Endothelial cell (in vitro differentiated cells): ENCODE results near the gene NEGR1. TPM values are rescaled to one million over a fixed set of nuclear protein-coding genes. Genes with fewer than 3 reads are reported as not detected.

Experiments used
- DNase-seq: peaks from one replicate; pipeline ENCODE4 v3.0.0; 2021; ENCODE audit warnings: low spot score
- H3K27ac Mint-ChIP-seq: one replicate; pipeline ENCODE4 v1.8.0; 2021; ENCODE audit warnings: mixed read lengths, inconsistent platforms; ENCODE audit not compliant: unreplicated experiment
- H3K27me3 Mint-ChIP-seq: one replicate; pipeline ENCODE4 v1.8.0; 2021; ENCODE audit warnings: mild to moderate bottlenecking, moderate library complexity, mixed read lengths, inconsistent platforms; ENCODE audit not compliant: unreplicated experiment
- H3K36me3 Mint-ChIP-seq: one replicate; pipeline ENCODE4 v1.8.0; 2021; ENCODE audit warnings: mild to moderate bottlenecking, low read depth, mixed read lengths, inconsistent platforms; ENCODE audit not compliant: unreplicated experiment
- H3K4me1 Mint-ChIP-seq: one replicate; pipeline ENCODE4 v1.8.0; 2021; ENCODE audit warnings: mild to moderate bottlenecking, mixed read lengths, inconsistent platforms; ENCODE audit not compliant: unreplicated experiment
- H3K4me3 Mint-ChIP-seq: one replicate; pipeline ENCODE4 v1.8.0; 2021; ENCODE audit warnings: mild to moderate bottlenecking, mixed read lengths, inconsistent platforms; ENCODE audit not compliant: unreplicated experiment
- H3K9me3 Mint-ChIP-seq: one replicate; pipeline ENCODE4 v1.8.0; 2021; ENCODE audit warnings: mixed read lengths, inconsistent platforms; ENCODE audit not compliant: unreplicated experiment
- total RNA-seq: library from RNA; stranded (reverse); fragmentation: NEBNext Ultra II Directional; extraction: Animal tissue kit (Norgen Biotek cat#: 25700); gene quantifications from one replicate; pipeline ENCODE4 v1.2.1, GENCODE V29; 2021; ENCODE audit not compliant: unreplicated experiment
- TF ChIP-seq, protein P1 (sequence below): fragments of 200-600 bp; sonication (generic); IDR thresholded peaks from one replicate; pipeline ENCODE4 v1.5.0; 2021; ENCODE audit warnings: antibody characterized with exemption; ENCODE audit not compliant: unreplicated experiment

NEGR1 gene
- total RNA-seq, 1 donor from 2014 or later = 2.9 TPM

DNA sequence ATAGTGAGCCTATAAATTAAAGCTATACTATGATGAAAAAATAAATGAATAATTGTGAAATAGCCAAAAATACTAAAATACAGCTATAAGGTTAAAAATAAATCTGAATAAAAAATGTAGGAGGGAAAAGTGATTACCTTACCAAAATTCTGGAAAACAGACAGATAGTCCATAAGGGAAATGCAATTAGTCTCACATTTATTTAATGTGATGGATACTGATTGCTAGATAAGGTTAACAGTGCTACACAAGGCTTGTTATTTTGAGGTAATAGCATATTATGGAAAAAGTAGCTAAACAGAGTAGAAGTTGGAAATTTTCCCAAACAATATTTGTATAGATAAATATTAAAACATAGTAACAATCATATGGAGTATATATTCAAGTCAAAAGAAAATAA is 413.0 kb downstream of the NEGR1 start:
- Mint-ChIP-seq H3K9me3 (no peaks in the 10 kb centered on the region), H3K27me3 (no peaks in the 10 kb centered on the region), H3K27ac (no peak overlapping the region), H3K36me3 (no peaks in the 10 kb centered on the region), H3K4me1 (no peaks in the 10 kb centered on the region), H3K4me3 (no peak overlapping the region)
- DNase-seq = no peak
- TF ChIP-seq, protein P1, sequence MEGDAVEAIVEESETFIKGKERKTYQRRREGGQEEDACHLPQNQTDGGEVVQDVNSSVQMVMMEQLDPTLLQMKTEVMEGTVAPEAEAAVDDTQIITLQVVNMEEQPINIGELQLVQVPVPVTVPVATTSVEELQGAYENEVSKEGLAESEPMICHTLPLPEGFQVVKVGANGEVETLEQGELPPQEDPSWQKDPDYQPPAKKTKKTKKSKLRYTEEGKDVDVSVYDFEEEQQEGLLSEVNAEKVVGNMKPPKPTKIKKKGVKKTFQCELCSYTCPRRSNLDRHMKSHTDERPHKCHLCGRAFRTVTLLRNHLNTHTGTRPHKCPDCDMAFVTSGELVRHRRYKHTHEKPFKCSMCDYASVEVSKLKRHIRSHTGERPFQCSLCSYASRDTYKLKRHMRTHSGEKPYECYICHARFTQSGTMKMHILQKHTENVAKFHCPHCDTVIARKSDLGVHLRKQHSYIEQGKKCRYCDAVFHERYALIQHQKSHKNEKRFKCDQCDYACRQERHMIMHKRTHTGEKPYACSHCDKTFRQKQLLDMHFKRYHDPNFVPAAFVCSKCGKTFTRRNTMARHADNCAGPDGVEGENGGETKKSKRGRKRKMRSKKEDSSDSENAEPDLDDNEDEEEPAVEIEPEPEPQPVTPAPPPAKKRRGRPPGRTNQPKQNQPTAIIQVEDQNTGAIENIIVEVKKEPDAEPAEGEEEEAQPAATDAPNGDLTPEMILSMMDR = no peak

DNA sequence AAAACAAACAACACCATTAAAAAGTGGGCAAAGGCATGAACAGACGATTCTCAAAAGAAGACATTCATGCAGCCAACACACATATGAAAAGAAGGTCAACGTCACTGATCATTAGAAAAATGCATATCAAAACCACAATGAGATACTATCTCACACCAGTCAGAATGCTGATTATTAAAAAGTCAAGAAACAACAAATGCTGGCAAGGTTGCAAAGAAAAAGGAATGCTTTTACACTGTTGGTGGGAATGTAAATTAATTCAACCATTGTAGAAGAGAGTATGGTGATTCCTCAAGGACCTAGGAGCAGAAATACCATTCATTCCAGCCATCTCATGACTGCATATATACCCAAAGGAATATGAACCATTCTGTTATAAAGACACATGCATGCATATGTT is 419.6 kb downstream of the NEGR1 start:
- Mint-ChIP-seq H3K27ac (no peak overlapping the region), H3K9me3 (no peaks in the 10 kb centered on the region), H3K4me1 (peaks cover 7% of the 10 kb centered on the region), H3K4me3 (no peak overlapping the region), H3K27me3 (no peaks in the 10 kb centered on the region), H3K36me3 (no peaks in the 10 kb centered on the region)
- no peak for DNase-seq
- TF ChIP-seq, protein P1 = no peak

DNA sequence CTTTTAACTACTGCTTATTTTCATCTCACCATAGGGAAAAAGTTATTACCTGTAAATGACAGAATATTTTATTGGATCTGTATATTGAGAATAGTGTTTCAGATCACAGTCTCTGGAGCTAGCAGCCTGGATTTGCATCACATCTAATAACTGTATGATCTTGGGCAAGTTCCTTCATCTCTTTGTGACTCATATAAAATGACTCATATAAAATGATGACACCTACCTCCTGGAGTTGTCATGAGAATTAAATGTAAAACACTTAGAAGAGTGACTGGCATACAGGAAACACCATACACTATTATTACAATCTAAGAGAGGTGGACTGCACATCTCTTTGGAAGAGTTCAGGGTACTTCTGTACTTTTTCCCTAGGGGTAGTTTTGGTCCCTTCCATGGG is 421.3 kb downstream of the NEGR1 start:
- no peaks in the 10 kb centered on the region for H3K9me3 Mint-ChIP-seq
- H3K27ac Mint-ChIP-seq = no peak overlapping the region
- no peaks in the 10 kb centered on the region for H3K36me3 Mint-ChIP-seq
- H3K4me3 Mint-ChIP-seq = no peak overlapping the region
- no peak for DNase-seq
- H3K27me3 Mint-ChIP-seq = no peaks in the 10 kb centered on the region
- H3K4me1 Mint-ChIP-seq = peaks cover 7% of the 10 kb centered on the region
- TF ChIP-seq, protein P1 = no peak

DNA sequence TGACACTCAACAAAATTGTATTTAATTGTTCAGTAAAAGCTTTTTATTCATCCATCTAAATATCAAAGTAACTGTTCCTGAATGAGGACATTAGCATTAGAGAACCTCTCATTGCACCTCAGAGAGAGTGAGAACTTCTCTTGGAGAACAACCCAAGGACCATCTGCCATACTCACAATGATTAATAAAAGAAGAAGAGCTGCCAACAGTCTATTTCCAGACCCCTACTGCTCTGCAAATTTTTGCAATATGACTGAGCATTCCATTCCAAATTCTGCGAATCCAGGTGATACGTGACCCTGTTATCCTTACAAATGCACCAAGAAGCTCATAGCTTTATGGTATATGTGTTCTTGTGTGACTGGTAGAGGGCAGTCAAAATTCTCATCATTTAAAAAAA is 422.5 kb downstream of the NEGR1 start:
- Mint-ChIP-seq H3K36me3 (no peaks in the 10 kb centered on the region), H3K27ac (no peak overlapping the region), H3K9me3 (no peaks in the 10 kb centered on the region), H3K4me3 (no peak overlapping the region), H3K27me3 (no peaks in the 10 kb centered on the region), H3K4me1 (peaks cover 7% of the 10 kb centered on the region)
- no peak for DNase-seq
- TF ChIP-seq, protein P1 = no peak

DNA sequence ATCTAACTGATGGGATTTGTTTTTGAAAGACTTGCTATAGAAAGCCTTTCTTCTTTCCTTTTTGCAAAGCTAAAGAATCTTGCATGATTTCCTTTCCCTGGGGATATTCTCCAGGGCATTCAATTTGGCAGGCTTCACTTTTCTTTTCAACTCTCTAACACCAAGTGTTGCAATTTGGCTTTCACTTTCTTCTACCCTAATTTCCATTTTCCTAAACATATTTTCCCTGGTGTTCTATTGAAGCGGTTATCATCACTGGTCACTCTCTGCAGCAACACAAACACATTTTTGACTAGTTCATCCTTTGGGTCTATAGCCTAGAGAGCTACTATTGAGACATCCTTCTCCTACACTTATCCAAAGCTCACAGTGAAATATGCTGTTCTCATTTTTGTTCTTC is 424.5 kb downstream of the NEGR1 start:
- Mint-ChIP-seq H3K27me3 (no peaks in the 10 kb centered on the region), H3K9me3 (no peaks in the 10 kb centered on the region), H3K36me3 (no peaks in the 10 kb centered on the region), H3K27ac (no peak overlapping the region), H3K4me3 (no peak overlapping the region), H3K4me1 (peaks cover 7% of the 10 kb centered on the region)
- TF ChIP-seq, protein P1 = no peak
- no peak for DNase-seq
